ENCODE measurements around the gene TPO. TPM values are rescaled to one million over a fixed set of nuclear protein-coding genes. Genes with fewer than 3 reads are reported as not detected.

Gene TPO
- total RNA-seq, 1 experiment from 2014 or later, result not detected

GRCh38 chr2:1561811-1562421 is 148.7 kb downstream of the TPO start:
- no CpG with 5 or more reads among the region's 24 CpGs for WGBS (ENCODE audit: extremely low coverage, insufficient read length, low lambda C conversion rate)
- H3K27me3 ChIP-seq (ENCODE audit: insufficient read depth, low read length), result no peaks in the 10 kb centered on the region

More at GRCh38 chr2:1561811-1562421, 148.7 kb downstream of the TPO start:
- Mint-ChIP-seq H3K9me3 (no peaks in the 10 kb centered on the region; a peak in 1 of 5 replicates), H3K4me1 (peaks cover 0 to 15% of the 10 kb centered on the region in 2 experiments; a peak in 3 of 4 replicates), H3K27ac (no peak overlapping the region), H3K4me3 (no peak overlapping the region), H3K27me3 (ENCODE audit: low read depth) (no peaks in the 10 kb centered on the region; the same call in 1 of the 2 replicates), H3K36me3 (ENCODE audit: insufficient read depth in 1 of 3, low read depth in 3 of 3) (peaks cover 0 to 3% (median 0%) of the 10 kb centered on the region in 3 experiments; a peak in 1 of 7 replicates)
- Histone ChIP-seq H3K79me2 (ENCODE audit: insufficient read depth, low read length) (no peaks in the 10 kb centered on the region), H3K9ac (ENCODE audit: extremely low read depth, insufficient read length, low read length) (no peak overlapping the region), H4K20me1 (ENCODE audit: control insufficient read depth, insufficient read depth, insufficient read length) (no peaks in the 10 kb centered on the region), H3K79me1 (ENCODE audit: insufficient read depth, low read depth, low read length, poor library complexity, severe bottlenecking) (no peaks in the 10 kb centered on the region), H3K18ac (ENCODE audit: insufficient read length, low read depth, low read length) (no peak overlapping the region), H2AK5ac (ENCODE audit: insufficient read length, low read length) (no peak overlapping the region), H3T11ph (ENCODE audit: low read length) (no peak overlapping the region), H4K8ac (replicated peaks; ENCODE audit: insufficient read length, low read depth, low read length) (no peak overlapping the region), H2BK20ac (ENCODE audit: low read depth, low read length, poor library complexity, severe bottlenecking) (no peak overlapping the region), H2BK120ac (ENCODE audit: low read depth, low read length, poor library complexity, severe bottlenecking) (no peak overlapping the region), H3K14ac (ENCODE audit: insufficient read depth, low read length) (no peak overlapping the region), H2BK12ac (ENCODE audit: insufficient read length, low read depth, low read length) (no peak overlapping the region), H3K56ac (ENCODE audit: insufficient read length, low read depth, low read length) (no peak overlapping the region), H3K27ac (ENCODE audit: insufficient read length, low read depth, low read length) (no peak overlapping the region), H4K5ac (ENCODE audit: insufficient read length, low read depth, low read length) (no peak overlapping the region), H3K23ac (ENCODE audit: insufficient read length, low read depth, low read length) (no peak overlapping the region), H3K4me1 (ENCODE audit: insufficient read depth, low read length) (no peaks in the 10 kb centered on the region), H2BK15ac (ENCODE audit: low read depth, low read length) (no peak overlapping the region), H4K91ac (ENCODE audit: insufficient read length, low read depth, low read length) (no peak overlapping the region), H3K4me2 (ENCODE audit: insufficient read depth, insufficient read length, low read length) (no peak overlapping the region), H3K4ac (ENCODE audit: low read depth, low read length) (no peak overlapping the region), H3K9me3 (ENCODE audit: control insufficient read depth, low read depth, low read length) (no peaks in the 10 kb centered on the region), H2BK5ac (ENCODE audit: insufficient read length, low read length) (no peak overlapping the region), H2AFZ (ENCODE audit: low read length) (no peak overlapping the region), H3K23me2 (ENCODE audit: insufficient read length, low read depth, low read length, poor library complexity, severe bottlenecking) (no peaks in the 10 kb centered on the region)
- no peak for DNase-seq
- no peak for TF ChIP-seq CTCF (conservative IDR thresholded peaks at IDR 0.05)

Measured in H9 (cell line).